Liver (tissue), 9 donors: ENCODE measurements around the gene PPP1R12C. TPM values are rescaled to one million over a fixed set of nuclear protein-coding genes. Genes with fewer than 3 reads are reported as not detected.

Experiments
- DNase-seq: peaks from one replicate; pipeline ENCODE4 v3.0.0-alpha.2; 2017; ENCODE audit warnings: low spot score
- H3K27ac ChIP-seq, 2 donors: one replicate each; pipeline ENCODE4 v1.7.0; 2013; ENCODE audit warnings: inconsistent platforms in 2 of 2, low read length in 2 of 2, control low read depth in 1 of 2, low read depth in 1 of 2, mild to moderate bottlenecking in 1 of 2
- H3K27me3 ChIP-seq, 4 donors: one replicate each; pipeline versions ENCODE4 v1.6.1 to v1.7.0; 2013; ENCODE audit warnings: low read length in 3 of 4, inconsistent platforms in 1 of 4, mild to moderate bottlenecking in 1 of 4, moderate library complexity in 1 of 4; ENCODE audit not compliant: control insufficient read depth in 4 of 4, insufficient read depth in 4 of 4
- H3K36me3 ChIP-seq, 4 donors: one replicate each; pipeline versions ENCODE4 v1.6.1 to v1.7.0; 2013; ENCODE audit warnings: low read length in 3 of 4, mild to moderate bottlenecking in 3 of 4, low read depth in 1 of 4, moderate library complexity in 1 of 4; ENCODE audit not compliant: control insufficient read depth in 4 of 4, insufficient read depth in 3 of 4
- H3K4me1 ChIP-seq, 4 donors: one replicate each; pipeline versions ENCODE4 v1.6.1 to v1.7.0; 2013; ENCODE audit warnings: low read length in 3 of 4, mild to moderate bottlenecking in 3 of 4, moderate library complexity in 1 of 4; ENCODE audit not compliant: control insufficient read depth in 4 of 4, insufficient read depth in 4 of 4
- H3K4me3 ChIP-seq, 3 donors: one replicate each; pipeline versions ENCODE4 v1.6.1 to v1.7.0; 2013; ENCODE audit warnings: low read length in 3 of 3, control low read depth in 1 of 3, low read depth in 1 of 3, mild to moderate bottlenecking in 1 of 3
- H3K9ac ChIP-seq, 2 donors: one replicate each; pipeline ENCODE4 v1.7.0; 2013; ENCODE audit warnings: low read length in 2 of 2, mild to moderate bottlenecking in 2 of 2, moderate library complexity in 2 of 2, control low read depth in 1 of 2, low read depth in 1 of 2
- H3K9me3 ChIP-seq, 4 donors: one replicate each; pipeline versions ENCODE4 v1.6.1 to v1.7.0; 2013; ENCODE audit warnings: low read length in 3 of 4; ENCODE audit not compliant: control insufficient read depth in 4 of 4
- ATF3 ChIP-seq: IDR thresholded peaks from 2 replicates; pipeline ENCODE4 v1.6.1; 2016; ENCODE audit warnings: antibody characterized with exemption
- EGR1 ChIP-seq, 2 donors: IDR thresholded peaks; 2 replicates each; pipeline ENCODE4 v1.6.1; 2016 to 2018; ENCODE audit warnings: antibody characterized with exemption in 2 of 2, low read depth in 2 of 2
- FOXA1 ChIP-seq: IDR thresholded peaks from 2 replicates; pipeline ENCODE4 v1.6.1; 2016; ENCODE audit warnings: antibody characterized with exemption
- FOXA2 ChIP-seq: IDR thresholded peaks from 2 replicates; pipeline ENCODE4 v1.6.1; 2016; ENCODE audit warnings: antibody characterized with exemption
- GABPA ChIP-seq, 2 donors: IDR thresholded peaks in 1 of 2; conservative IDR thresholded peaks in 1 of 2; 2 replicates each; pipeline ENCODE4 v1.6.1; 2016; ENCODE audit warnings: antibody characterized with exemption in 2 of 2, mild to moderate bottlenecking in 1 of 2, moderate library complexity in 1 of 2
- HNF4A ChIP-seq, 2 donors: conservative IDR thresholded peaks; 2 replicates each; pipeline ENCODE4 v1.6.1; 2016; ENCODE audit warnings: antibody characterized with exemption in 2 of 2, mild to moderate bottlenecking in 2 of 2
- HNF4G ChIP-seq: IDR thresholded peaks from 2 replicates; pipeline ENCODE4 v1.6.1; 2016; ENCODE audit warnings: antibody characterized with exemption
- JUND ChIP-seq, 2 donors: IDR thresholded peaks; 2 replicates each; pipeline ENCODE4 v1.6.1; 2016; ENCODE audit warnings: antibody characterized with exemption in 2 of 2
- MAX ChIP-seq: IDR thresholded peaks from 2 replicates; pipeline ENCODE4 v1.6.1; 2016; ENCODE audit warnings: antibody characterized with exemption
- NR2F2 ChIP-seq: IDR thresholded peaks from 2 replicates; pipeline ENCODE4 v1.6.1; 2016; ENCODE audit warnings: antibody characterized with exemption
- RAD21 ChIP-seq, 2 donors: IDR thresholded peaks; 2 replicates each; pipeline ENCODE4 v1.6.1; 2016; ENCODE audit warnings: antibody characterized with exemption in 2 of 2, mild to moderate bottlenecking in 2 of 2
- REST ChIP-seq: IDR thresholded peaks from 2 replicates; pipeline ENCODE4 v1.6.1; 2016; ENCODE audit warnings: antibody characterized with exemption, mild to moderate bottlenecking
- RXRA ChIP-seq, 2 donors: IDR thresholded peaks; 2 replicates each; pipeline ENCODE4 v1.6.1; 2017 to 2018; ENCODE audit warnings: antibody characterized with exemption in 2 of 2, mild to moderate bottlenecking in 1 of 2
- SP1 ChIP-seq: IDR thresholded peaks from 2 replicates; pipeline ENCODE4 v1.6.1; 2018; ENCODE audit warnings: antibody characterized with exemption, mild to moderate bottlenecking
- TAF1 ChIP-seq: conservative IDR thresholded peaks from 2 replicates; pipeline ENCODE4 v1.6.1; 2016; ENCODE audit warnings: antibody characterized with exemption, mild to moderate bottlenecking
- YY1 ChIP-seq: IDR thresholded peaks from 2 replicates; pipeline ENCODE4 v1.6.1; 2016; ENCODE audit warnings: antibody characterized with exemption, mild to moderate bottlenecking
- ZBTB33 ChIP-seq: IDR thresholded peaks from 2 replicates; pipeline ENCODE4 v1.6.1; 2016; ENCODE audit warnings: antibody characterized with exemption
- WGBS: extraction: QIAGEN DNeasy Blood & Tissue Kit; methylation state at CpG from one replicate; pipeline ENCODE4 v1.1.7; 2013; 5-methylcytosine and 5-hydroxymethylcytosine counted together
- polyA plus RNA-seq, 2 donors: library from polyadenylated mRNA; stranded (reverse) in 1 of 2; unstranded in 1 of 2; fragments of 200-250 nt in 1 of 2; fragments of >200 nt in 1 of 2; fragmentation: Nextera tagmentation in 1 of 2; extraction: Ambion mirVana in 1 of 2; gene quantifications; one replicate each; pipeline versions ENCODE4 v1.2.1 to v1.2.3, GENCODE V29; 2013 to 2015
- total RNA-seq, 2 donors: library from RNA; depleted of rRNA; stranded (reverse); fragments of >200 nt; gene quantifications; one replicate each; pipeline ENCODE4 v1.2.3, GENCODE V29; 2014
- donor health status: healthy.
- donor health status: healthy.
- donor health status: healthy.
- donor health status: healthy.
- donor health status: healthy.

Gene PPP1R12C
- total and polyA plus RNA-seq, 4 donors = 7.4 to 35.8 (median 24.9) TPM

DNA sequence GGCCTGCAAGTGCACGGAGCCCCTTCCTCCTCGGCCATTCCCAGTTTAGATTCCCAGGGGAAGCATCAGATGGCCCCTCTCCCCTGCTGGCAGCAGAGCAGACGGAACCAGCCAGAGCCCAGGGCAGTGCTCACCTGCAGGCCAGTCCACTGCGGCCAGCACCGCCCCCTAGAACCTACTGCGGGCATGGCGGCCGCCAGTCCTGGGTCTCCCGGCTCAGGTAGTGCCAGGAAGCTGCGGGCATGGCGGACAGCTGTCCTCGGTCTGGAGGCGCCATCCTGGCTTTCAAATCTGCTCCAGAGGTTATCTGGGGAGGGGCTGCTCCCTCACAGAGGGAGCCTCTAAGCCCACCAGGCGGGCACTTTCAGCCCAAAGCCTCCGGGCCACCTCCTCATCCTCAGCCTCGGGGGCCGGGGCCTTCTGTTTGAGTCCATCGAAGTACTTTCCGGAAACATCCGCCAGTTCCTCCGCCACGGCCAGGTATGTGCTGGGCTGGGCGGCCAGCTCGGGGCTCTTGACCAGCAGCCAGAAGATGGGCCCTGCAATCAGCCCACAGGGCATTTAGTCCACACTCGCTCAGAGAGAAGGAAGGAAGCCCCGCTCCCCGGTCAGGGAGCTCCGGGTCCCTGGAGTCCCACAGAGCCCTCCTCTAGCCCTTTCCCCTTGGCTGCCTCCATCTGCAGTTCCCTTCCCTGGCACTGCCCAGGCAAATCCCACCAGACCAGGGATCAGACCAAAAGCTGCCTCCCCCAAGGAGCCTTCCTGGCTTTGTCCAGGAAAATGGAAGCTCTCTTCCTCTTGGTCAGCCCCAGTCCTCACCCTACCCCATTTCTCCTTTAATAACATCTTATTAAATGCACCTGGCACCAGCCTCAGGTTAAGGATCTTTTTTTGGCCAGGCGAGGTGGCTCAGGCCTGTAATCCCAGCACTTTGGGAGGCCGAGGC is 72.4 kb downstream of the PPP1R12C start:
- 97% methylated on average over 30 of the region's 30 CpGs for WGBS
- Histone ChIP-seq H3K36me3 (peaks cover 16 to 56% (median 32%) of the 10 kb centered on the region in 4 donors), H3K27me3 (no peaks in the 10 kb centered on the region), H3K27ac (no peak overlapping the region), H3K4me1 (no peaks in the 10 kb centered on the region), H3K9me3 (no peaks in the 10 kb centered on the region), H3K4me3 (no peak overlapping the region), H3K9ac (no peak overlapping the region)
- TF ChIP-seq RXRA (IDR thresholded peaks at IDR 0.05) (no peak), FOXA1 (no peak), TAF1 (no peak), JUND (IDR thresholded peaks at IDR 0.05) (no peak), GABPA (IDR thresholded peaks at IDR 0.05 in 1 of 2, conservative IDR thresholded peaks at IDR 0.05 in 1 of 2) (no peak), HNF4A (conservative IDR thresholded peaks at IDR 0.05) (no peak), ZBTB33 (no peak), EGR1 (IDR thresholded peaks at IDR 0.05; ENCODE audit: low read depth in 2 of 2) (no peak), SP1 (no peak), MAX (no peak), ATF3 (no peak), RAD21 (IDR thresholded peaks at IDR 0.05) (no peak), HNF4G (no peak), YY1 (no peak), NR2F2 (no peak), FOXA2 (no peak), REST (no peak)
- no peak for DNase-seq

GRCh38 chr19:55044286-55044685 is 73.2 kb downstream of the PPP1R12C start:
- WGBS = 89% methylated on average over 5 of the region's 5 CpGs
- Histone ChIP-seq H3K9ac (no peak overlapping the region), H3K27ac (no peak overlapping the region), H3K36me3 (peaks cover 16 to 56% (median 31%) of the 10 kb centered on the region in 4 donors), H3K9me3 (no peaks in the 10 kb centered on the region), H3K4me3 (no peak overlapping the region), H3K27me3 (no peaks in the 10 kb centered on the region), H3K4me1 (no peaks in the 10 kb centered on the region)
- no peak for DNase-seq
- TF ChIP-seq FOXA1 (no peak), GABPA (IDR thresholded peaks at IDR 0.05 in 1 of 2, conservative IDR thresholded peaks at IDR 0.05 in 1 of 2) (no peak), MAX (no peak), HNF4G (no peak), ZBTB33 (no peak), REST (no peak), RXRA (IDR thresholded peaks at IDR 0.05) (no peak), HNF4A (conservative IDR thresholded peaks at IDR 0.05) (no peak), ATF3 (no peak), JUND (IDR thresholded peaks at IDR 0.05) (no peak)
